ENCODE data around the gene STAG2.

DNA sequence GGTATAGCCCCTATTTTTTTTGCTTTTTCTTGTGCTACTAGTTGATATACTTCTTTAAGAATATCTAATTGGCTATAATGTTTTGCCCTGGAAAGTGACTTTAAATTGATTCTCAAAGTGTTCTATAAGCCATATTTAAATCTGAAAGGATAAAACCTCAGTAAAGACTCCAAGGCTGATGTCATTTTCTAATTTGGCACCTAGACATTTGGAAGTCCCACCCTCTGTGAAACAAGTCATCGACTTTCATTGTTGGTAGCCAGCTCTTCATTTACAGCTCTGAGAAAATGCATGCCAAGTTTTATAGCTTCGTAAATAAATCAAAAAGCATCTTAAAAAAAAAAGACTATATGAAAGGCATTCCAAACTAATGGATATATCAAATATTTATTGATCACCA is 18.0 kb upstream of the STAG2 start:
- TF ChIP-seq, protein P1, sequence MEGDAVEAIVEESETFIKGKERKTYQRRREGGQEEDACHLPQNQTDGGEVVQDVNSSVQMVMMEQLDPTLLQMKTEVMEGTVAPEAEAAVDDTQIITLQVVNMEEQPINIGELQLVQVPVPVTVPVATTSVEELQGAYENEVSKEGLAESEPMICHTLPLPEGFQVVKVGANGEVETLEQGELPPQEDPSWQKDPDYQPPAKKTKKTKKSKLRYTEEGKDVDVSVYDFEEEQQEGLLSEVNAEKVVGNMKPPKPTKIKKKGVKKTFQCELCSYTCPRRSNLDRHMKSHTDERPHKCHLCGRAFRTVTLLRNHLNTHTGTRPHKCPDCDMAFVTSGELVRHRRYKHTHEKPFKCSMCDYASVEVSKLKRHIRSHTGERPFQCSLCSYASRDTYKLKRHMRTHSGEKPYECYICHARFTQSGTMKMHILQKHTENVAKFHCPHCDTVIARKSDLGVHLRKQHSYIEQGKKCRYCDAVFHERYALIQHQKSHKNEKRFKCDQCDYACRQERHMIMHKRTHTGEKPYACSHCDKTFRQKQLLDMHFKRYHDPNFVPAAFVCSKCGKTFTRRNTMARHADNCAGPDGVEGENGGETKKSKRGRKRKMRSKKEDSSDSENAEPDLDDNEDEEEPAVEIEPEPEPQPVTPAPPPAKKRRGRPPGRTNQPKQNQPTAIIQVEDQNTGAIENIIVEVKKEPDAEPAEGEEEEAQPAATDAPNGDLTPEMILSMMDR (IDR thresholded peaks at IDR 0.05 in 4 of 5, conservative IDR thresholded peaks at IDR 0.05 in 1 of 5) = no peak
- TF ChIP-seq POLR2A (IDR thresholded peaks at IDR 0.05) = no peak

Data from gastrocnemius medialis (tissue), 4 donors.